CD4-positive, CD25-positive, alpha-beta regulatory T cell (primary cell): Measurements from ENCODE around the gene TMEM9. TPM values are rescaled to one million over a fixed set of nuclear protein-coding genes. Genes with fewer than 3 reads are reported as not detected.

Experiments
- ATAC-seq, 2 donors: fragments of 150-1000 bp; cut with Tn5 transposase; one replicate each; pipeline ENCODE4 v1.10.0; 2021; ENCODE audit warnings: low read depth in 2 of 2, moderate number of reproducible peaks in 2 of 2, moderate library complexity in 1 of 2
- DNase-seq, 3 donors: peaks; one replicate each; pipeline versions ENCODE4 v3.0.0 to v3.0.0-alpha.2; 2012 to 2022; ENCODE audit warnings: mixed read lengths in 1 of 3
- H3K27ac ChIP-seq: one replicate; pipeline ENCODE4 v1.7.0; 2013; ENCODE audit warnings: mild to moderate bottlenecking, low read length; ENCODE audit not compliant: insufficient read depth, poor library complexity, severe bottlenecking
- H3K27me3 ChIP-seq: one replicate; pipeline ENCODE4 v1.7.0; 2013; ENCODE audit warnings: low read length; ENCODE audit not compliant: control insufficient read depth, insufficient read depth
- H3K36me3 ChIP-seq: one replicate; pipeline ENCODE4 v1.7.0; 2013; ENCODE audit warnings: mild to moderate bottlenecking, low read length, moderate library complexity; ENCODE audit not compliant: control insufficient read depth, insufficient read depth
- H3K4me1 ChIP-seq: 2 replicates; pipeline ENCODE4 v1.7.0; 2013; ENCODE audit warnings: mild to moderate bottlenecking, low read length; ENCODE audit not compliant: insufficient read depth, control insufficient read depth, poor library complexity, severe bottlenecking
- H3K4me3 ChIP-seq: one replicate; pipeline ENCODE4 v1.7.0; 2013; ENCODE audit warnings: low read depth, mild to moderate bottlenecking, low read length, moderate library complexity
- H3K9me3 ChIP-seq, 2 experiments: 1 replicate in 1 of 2; 2 replicates in 1 of 2; pipeline ENCODE4 v1.7.0; 2013; ENCODE audit warnings: low read length in 2 of 2, mild to moderate bottlenecking in 1 of 2, moderate library complexity in 1 of 2; ENCODE audit not compliant: control insufficient read depth in 2 of 2
- H3K27ac Mint-ChIP-seq, 3 donors: one replicate each; pipeline ENCODE4 v1.8.0; 2020 to 2022; ENCODE audit warnings: mild to moderate bottlenecking in 3 of 3, mixed read lengths in 3 of 3, moderate library complexity in 2 of 3
- H3K27me3 Mint-ChIP-seq: one replicate; pipeline ENCODE4 v1.8.0; 2022; ENCODE audit warnings: mild to moderate bottlenecking, mixed read lengths
- H3K36me3 Mint-ChIP-seq: one replicate; pipeline ENCODE4 v1.8.0; 2020; ENCODE audit warnings: mixed read lengths
- H3K4me1 Mint-ChIP-seq, 4 donors: one replicate each; pipeline ENCODE4 v1.8.0; 2020 to 2022; ENCODE audit warnings: mixed read lengths in 4 of 4, mild to moderate bottlenecking in 1 of 4
- H3K4me3 Mint-ChIP-seq, 4 donors: one replicate each; pipeline ENCODE4 v1.8.0; 2020 to 2022; ENCODE audit warnings: mild to moderate bottlenecking in 4 of 4, mixed read lengths in 4 of 4, moderate library complexity in 3 of 4
- H3K9me3 Mint-ChIP-seq, 7 donors: one replicate each; pipeline ENCODE4 v1.8.0; 2020 to 2022; ENCODE audit warnings: mixed read lengths in 7 of 7, mild to moderate bottlenecking in 3 of 7, moderate library complexity in 2 of 7
- polyA plus RNA-seq, 4 donors: library from polyadenylated mRNA; unstranded; fragments of 300-500 nt; fragmentation: Illumina TruSeq; gene quantifications; one replicate each; pipeline ENCODE4 v1.2.3, GENCODE V29; 2021
- total RNA-seq: library from RNA; stranded (reverse); gene quantifications from one replicate; pipeline ENCODE4 v1.2.3, GENCODE V29; 2022

The TMEM9 gene
- total and polyA plus RNA-seq, 5 donors from 2014 or later: 12.1 to 40.6 (median 33.2) TPM

- no peaks in the 10 kb centered on the region for H3K4me1 ChIP-seq
- H3K36me3 ChIP-seq: no peaks in the 10 kb centered on the region
- ATAC-seq: no peak
- Mint-ChIP-seq H3K4me3 (no peak overlapping the region), H3K36me3 (no peaks in the 10 kb centered on the region), H3K4me1 (peaks cover 0 to 4% (median under 1%) of the 10 kb centered on the region in 4 donors), H3K27me3 (peaks cover 35% of the 10 kb centered on the region), H3K9me3 (no peaks in the 10 kb centered on the region), H3K27ac (no peak overlapping the region)
- no peak overlapping the region for H3K27ac ChIP-seq
- no peak for DNase-seq
- H3K9me3 ChIP-seq: no peaks in the 10 kb centered on the region
- H3K27me3 ChIP-seq: no peaks in the 10 kb centered on the region
- no peak overlapping the region for H3K4me3 ChIP-seq
Measured at GRCh38 chr1:201125019-201125418, 29.3 kb downstream of the TMEM9 start.

- Mint-ChIP-seq H3K4me1 (peaks cover 0 to 11% (median 3%) of the 10 kb centered on the region in 4 donors), H3K36me3 (no peaks in the 10 kb centered on the region), H3K9me3 (no peaks in the 10 kb centered on the region), H3K27ac (no peak overlapping the region), H3K4me3 (no peak overlapping the region), H3K27me3 (peaks cover 38% of the 10 kb centered on the region)
- H3K9me3 ChIP-seq: no peaks in the 10 kb centered on the region
- H3K27me3 ChIP-seq: no peaks in the 10 kb centered on the region
- H3K36me3 ChIP-seq: no peaks in the 10 kb centered on the region
- H3K27ac ChIP-seq: no peak overlapping the region
- ATAC-seq (no peak), DNase-seq (no peak)
- H3K4me3 ChIP-seq: no peak overlapping the region
- H3K4me1 ChIP-seq: peaks cover 5% of the 10 kb centered on the region
Measured at GRCh38 chr1:201123866-201124265, 30.4 kb downstream of the TMEM9 start.

- Mint-ChIP-seq H3K27me3 (peaks cover 49% of the 10 kb centered on the region), H3K27ac (no peak overlapping the region)
Measured at GRCh38 chr1:201122321-201122957, 31.8 kb downstream of the TMEM9 start.

GRCh38 chr1:201119206-201120197 is 34.8 kb downstream of the TMEM9 start:
- Histone ChIP-seq H3K4me1 (peaks cover 17% of the 10 kb centered on the region), H3K4me3 (no peak overlapping the region), H3K27me3 (peaks cover 5% of the 10 kb centered on the region), H3K27ac (no peak overlapping the region), H3K9me3 (no peaks in the 10 kb centered on the region), H3K36me3 (no peaks in the 10 kb centered on the region)
- Mint-ChIP-seq H3K4me3 (no peak overlapping the region), H3K9me3 (no peaks in the 10 kb centered on the region), H3K27me3 (peaks cover 46% of the 10 kb centered on the region), H3K27ac (peak overlapping the region in 1 of 3 donors; percentile 35), H3K36me3 (no peaks in the 10 kb centered on the region), H3K4me1 (peaks cover 0 to 27% (median 8%) of the 10 kb centered on the region in 4 donors)
- DNase-seq (peak in 2 of 3 donors; percentile 29 to 57), ATAC-seq (peak; percentile 20 to 26)

More at GRCh38 chr1:201122321-201122957, 31.8 kb downstream of the TMEM9 start:
- Mint-ChIP-seq H3K4me3 (no peak overlapping the region), H3K36me3 (no peaks in the 10 kb centered on the region), H3K4me1 (peaks cover 0 to 13% (median 3%) of the 10 kb centered on the region in 4 donors), H3K9me3 (no peaks in the 10 kb centered on the region)
- H3K9me3 ChIP-seq: no peaks in the 10 kb centered on the region
- H3K4me3 ChIP-seq: no peak overlapping the region
- DNase-seq (no peak), ATAC-seq (no peak)
- H3K36me3 ChIP-seq: no peaks in the 10 kb centered on the region
- H3K27me3 ChIP-seq: no peaks in the 10 kb centered on the region
- peaks cover 5% of the 10 kb centered on the region for H3K4me1 ChIP-seq
- no peak overlapping the region for H3K27ac ChIP-seq

GRCh38 chr1:201116091-201116490 is 38.2 kb downstream of the TMEM9 start:
- peaks cover 40% of the 10 kb centered on the region for H3K27me3 Mint-ChIP-seq

GRCh38 chr1:201115390-201115937 is 38.8 kb downstream of the TMEM9 start:
- Histone ChIP-seq H3K4me3 (no peak overlapping the region), H3K9me3 (no peaks in the 10 kb centered on the region), H3K36me3 (no peaks in the 10 kb centered on the region), H3K4me1 (peaks cover 24% of the 10 kb centered on the region), H3K27ac (no peak overlapping the region), H3K27me3 (peaks cover 5% of the 10 kb centered on the region)
- no peak for DNase-seq
- Mint-ChIP-seq H3K27ac (peak overlapping the region in 1 of 3 donors; percentile 55), H3K4me1 (peaks cover 0 to 37% (median 11%) of the 10 kb centered on the region in 4 donors), H3K27me3 (peaks cover 43% of the 10 kb centered on the region), H3K9me3 (no peaks in the 10 kb centered on the region), H3K36me3 (no peaks in the 10 kb centered on the region), H3K4me3 (peak overlapping the region; percentile 57 to 83 (median 69))
- no peak for ATAC-seq

More at GRCh38 chr1:201116091-201116490, 38.2 kb downstream of the TMEM9 start:
- H3K9me3 ChIP-seq: no peaks in the 10 kb centered on the region
- peak overlapping the region in 1 of 3 donors; percentile 55 for H3K27ac Mint-ChIP-seq
- peaks cover 0 to 37% (median 11%) of the 10 kb centered on the region in 4 donors for H3K4me1 Mint-ChIP-seq
- no peak for ATAC-seq
- no peak overlapping the region for H3K4me3 ChIP-seq
- DNase-seq: no peak
- H3K36me3 ChIP-seq: no peaks in the 10 kb centered on the region
- no peak overlapping the region for H3K27ac ChIP-seq
- peaks cover 5% of the 10 kb centered on the region for H3K27me3 ChIP-seq
- H3K36me3 Mint-ChIP-seq: no peaks in the 10 kb centered on the region
- H3K4me1 ChIP-seq: peaks cover 24% of the 10 kb centered on the region
- peak overlapping the region; percentile 57 to 83 (median 69) for H3K4me3 Mint-ChIP-seq
- no peaks in the 10 kb centered on the region for H3K9me3 Mint-ChIP-seq

GRCh38 chr1:201114245-201115131 is 39.8 kb downstream of the TMEM9 start:
- no peaks in the 10 kb centered on the region for H3K36me3 ChIP-seq
- ATAC-seq (peak; percentile 85 to 88), DNase-seq (peak; percentile 54 to 82 (median 72))
- Mint-ChIP-seq H3K4me1 (peaks cover 0 to 28% (median 7%) of the 10 kb centered on the region in 4 donors), H3K9me3 (peaks cover 0 to 2% (median 0%) of the 10 kb centered on the region in 7 donors), H3K27me3 (peaks cover 43% of the 10 kb centered on the region), H3K4me3 (peak overlapping the region; percentile 89 to 95 (median 94)), H3K36me3 (no peaks in the 10 kb centered on the region), H3K27ac (peak overlapping the region; percentile 80 to 94 (median 89))
- peaks cover 5% of the 10 kb centered on the region for H3K27me3 ChIP-seq
- H3K9me3 ChIP-seq: no peaks in the 10 kb centered on the region
- H3K27ac ChIP-seq: no peak overlapping the region
- H3K4me1 ChIP-seq: peaks cover 22% of the 10 kb centered on the region
- H3K4me3 ChIP-seq: peak overlapping the region; percentile 51
